ENCODE data around the gene TMUB1. TPM values are rescaled to one million over a fixed set of nuclear protein-coding genes. Genes with fewer than 3 reads are reported as not detected.

TMUB1 gene
- total RNA-seq, 1 experiment from 2014 or later: 44.2 TPM

DNA sequence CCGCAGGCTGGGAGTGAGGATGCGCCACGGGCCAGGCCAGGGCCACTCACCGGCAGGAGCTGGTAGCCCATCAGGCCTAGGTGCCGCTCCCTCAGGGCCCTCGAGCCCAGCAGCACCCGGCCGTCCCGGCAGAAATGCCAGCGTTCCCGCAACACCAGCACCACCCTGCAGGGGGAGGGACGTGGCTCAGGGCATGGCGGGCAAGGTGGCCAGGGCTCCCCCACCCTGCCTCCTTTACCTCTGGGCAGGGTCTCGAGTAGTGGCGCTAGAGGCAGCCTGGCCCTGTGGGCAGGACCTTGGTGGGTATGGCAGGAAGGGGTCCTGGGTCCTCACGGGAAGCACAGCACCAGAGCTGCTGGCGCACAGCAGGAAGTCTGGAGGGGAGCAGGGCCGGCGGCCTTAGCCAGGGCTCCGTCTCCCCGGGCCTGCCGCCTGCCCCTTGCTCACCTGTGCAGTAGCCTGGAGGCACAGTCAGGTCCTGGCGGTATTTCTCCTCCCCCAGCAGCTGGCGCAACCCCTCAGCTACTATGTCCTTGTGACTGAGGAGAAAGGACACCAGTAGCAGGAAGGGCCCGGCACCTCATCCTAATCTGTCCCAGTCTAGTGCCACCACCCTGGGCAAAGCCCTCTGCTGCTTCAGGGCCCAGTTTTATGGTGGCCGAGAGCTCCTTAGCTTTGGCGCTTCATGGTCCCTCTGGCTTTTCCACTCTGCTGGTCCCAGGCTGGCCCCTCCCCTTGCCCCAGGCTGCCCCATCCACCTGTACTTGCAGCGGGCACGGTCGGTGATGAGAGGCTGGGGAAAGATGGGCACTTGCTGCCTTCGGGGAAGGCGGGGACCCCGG is 6.2 kb downstream of the TMUB1 start:
- Histone ChIP-seq H3K27ac (no peak overlapping the region), H3K36me3 (peaks cover 37% of the 10 kb centered on the region)
- DNase-seq: no peak

DNA sequence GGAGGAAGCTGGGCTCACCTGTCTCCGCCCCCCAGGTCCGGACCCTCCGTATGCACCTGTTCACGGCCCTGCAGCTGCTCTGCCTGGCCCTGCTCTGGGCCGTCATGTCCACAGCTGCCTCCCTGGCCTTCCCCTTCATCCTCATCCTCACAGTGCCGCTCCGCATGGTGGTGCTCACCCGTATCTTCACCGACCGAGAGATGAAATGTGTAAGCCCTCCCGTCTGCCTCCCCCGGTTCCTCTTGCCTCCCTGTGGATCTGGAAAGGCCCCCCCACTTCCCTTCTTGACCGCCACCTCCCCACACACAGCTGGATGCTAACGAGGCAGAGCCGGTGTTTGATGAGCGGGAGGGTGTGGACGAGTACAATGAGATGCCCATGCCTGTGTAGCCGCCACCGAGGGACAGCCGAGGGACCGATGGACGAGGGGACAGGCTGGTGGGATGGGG is 7.3 kb downstream of the TMUB1 start:
- Histone ChIP-seq H3K4me1 (peaks cover 7% of the 10 kb centered on the region; the same call in 1 of the 2 replicates), H3K27ac (no peak overlapping the region), H3K27me3 (no peaks in the 10 kb centered on the region), H3K9me3 (replicated peaks) (no peaks in the 10 kb centered on the region), H3K4me3 (no peak overlapping the region), H3K36me3 (peaks cover 43% of the 10 kb centered on the region)
- DNase-seq: no peak

More for the DNA sequence above, 6.2 kb downstream of the TMUB1 start:
- Histone ChIP-seq H3K4me3 (no peak overlapping the region), H3K9me3 (replicated peaks) (no peaks in the 10 kb centered on the region), H3K4me1 (peaks cover 10% of the 10 kb centered on the region; the same call in 1 of the 2 replicates), H3K27me3 (no peaks in the 10 kb centered on the region)

DNA sequence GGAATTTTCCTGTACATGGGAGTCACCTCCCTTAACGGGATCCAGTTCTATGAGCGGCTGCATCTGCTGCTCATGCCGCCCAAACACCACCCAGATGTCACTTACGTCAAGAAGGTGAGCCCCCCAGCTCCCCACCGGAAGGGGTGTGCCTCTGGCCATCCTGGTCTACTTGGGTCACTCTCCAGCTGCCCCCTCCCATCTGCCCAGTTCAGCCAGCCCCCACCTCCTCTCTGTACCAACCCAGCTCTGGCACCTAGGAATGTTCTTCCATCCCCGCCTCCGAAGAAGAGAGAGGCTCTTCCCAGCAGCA is 7.7 kb downstream of the TMUB1 start:
- no peak for DNase-seq
- H3K4me1 ChIP-seq: peaks cover 7% of the 10 kb centered on the region; the same call in 1 of the 2 replicates
- peaks cover 45% of the 10 kb centered on the region for H3K36me3 ChIP-seq
- H3K27ac ChIP-seq: no peak overlapping the region
- no peaks in the 10 kb centered on the region for H3K27me3 ChIP-seq
- no peaks in the 10 kb centered on the region for H3K9me3 ChIP-seq (replicated peaks)
- H3K4me3 ChIP-seq: no peak overlapping the region

DNA sequence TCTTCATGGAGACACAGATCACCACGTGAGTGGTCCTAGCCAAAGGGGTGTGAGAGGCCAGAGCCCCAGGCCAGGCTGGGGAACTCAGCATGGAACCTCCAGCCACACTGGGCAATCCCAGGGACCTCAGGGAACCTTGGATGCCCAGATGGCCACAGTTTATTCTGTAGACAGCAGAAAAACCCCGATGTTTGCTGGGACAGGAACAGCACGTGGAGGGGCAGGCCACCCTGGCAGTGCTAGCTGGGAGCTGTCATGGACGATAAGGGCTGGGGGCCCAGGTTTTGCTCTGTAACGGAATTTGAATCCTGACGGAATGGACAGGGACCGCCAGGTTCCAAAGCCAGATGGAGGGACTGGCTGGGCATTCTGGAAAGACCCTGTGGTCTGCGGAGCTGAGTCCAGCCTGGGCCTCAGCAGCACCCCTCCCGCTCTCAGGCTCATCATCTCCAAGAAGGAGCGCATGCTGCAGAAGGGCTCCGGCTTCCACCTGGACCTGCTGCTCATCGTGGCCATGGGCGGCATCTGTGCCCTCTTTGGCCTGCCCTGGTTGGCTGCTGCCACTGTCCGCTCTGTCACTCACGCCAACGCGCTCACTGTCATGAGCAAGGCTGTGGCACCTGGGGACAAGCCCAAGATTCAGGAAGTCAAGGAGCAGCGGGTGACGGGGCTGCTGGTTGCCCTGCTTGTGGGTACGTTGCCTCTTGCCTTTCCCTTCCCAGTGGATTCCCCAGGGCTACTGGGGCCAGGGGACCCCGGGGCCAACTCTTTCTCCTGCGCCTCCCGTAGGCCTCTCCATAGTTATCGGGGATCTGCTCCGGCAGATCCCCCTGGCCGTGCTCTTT is 8.3 kb downstream of the TMUB1 start:
- H3K4me1 ChIP-seq: peaks cover 7% of the 10 kb centered on the region; the same call in 1 of the 2 replicates
- H3K27me3 ChIP-seq: no peaks in the 10 kb centered on the region
- DNase-seq: no peak
- H3K9me3 ChIP-seq (replicated peaks): no peaks in the 10 kb centered on the region
- H3K27ac ChIP-seq: no peak overlapping the region
- H3K36me3 ChIP-seq: peaks cover 51% of the 10 kb centered on the region
- no peak overlapping the region for H3K4me3 ChIP-seq

DNA sequence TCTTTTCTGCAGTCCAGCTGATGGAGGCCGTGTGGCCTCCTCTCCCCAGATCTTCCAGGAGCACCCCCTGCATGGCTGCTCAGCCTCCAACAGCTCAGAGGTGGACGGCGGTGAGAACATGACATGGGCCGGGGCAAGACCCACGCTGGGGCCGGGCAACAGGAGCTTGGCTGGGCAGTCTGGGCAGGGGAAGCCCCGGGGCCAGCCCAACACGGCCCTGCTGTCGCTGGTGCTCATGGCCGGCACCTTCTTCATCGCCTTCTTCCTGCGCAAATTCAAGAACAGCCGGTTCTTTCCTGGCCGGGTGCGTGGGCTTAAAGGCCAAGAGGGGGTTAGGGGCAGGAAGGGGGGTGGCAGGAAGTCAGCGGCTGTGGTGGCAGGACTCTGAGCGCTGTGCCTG is 9.3 kb downstream of the TMUB1 start:
- Histone ChIP-seq H3K9me3 (replicated peaks) (no peaks in the 10 kb centered on the region), H3K27ac (no peak overlapping the region), H3K27me3 (no peaks in the 10 kb centered on the region), H3K4me1 (peaks cover under 1% of the 10 kb centered on the region; the same call in 1 of the 2 replicates), H3K4me3 (no peak overlapping the region), H3K36me3 (peaks cover 61% of the 10 kb centered on the region)
- no peak for DNase-seq

DNA sequence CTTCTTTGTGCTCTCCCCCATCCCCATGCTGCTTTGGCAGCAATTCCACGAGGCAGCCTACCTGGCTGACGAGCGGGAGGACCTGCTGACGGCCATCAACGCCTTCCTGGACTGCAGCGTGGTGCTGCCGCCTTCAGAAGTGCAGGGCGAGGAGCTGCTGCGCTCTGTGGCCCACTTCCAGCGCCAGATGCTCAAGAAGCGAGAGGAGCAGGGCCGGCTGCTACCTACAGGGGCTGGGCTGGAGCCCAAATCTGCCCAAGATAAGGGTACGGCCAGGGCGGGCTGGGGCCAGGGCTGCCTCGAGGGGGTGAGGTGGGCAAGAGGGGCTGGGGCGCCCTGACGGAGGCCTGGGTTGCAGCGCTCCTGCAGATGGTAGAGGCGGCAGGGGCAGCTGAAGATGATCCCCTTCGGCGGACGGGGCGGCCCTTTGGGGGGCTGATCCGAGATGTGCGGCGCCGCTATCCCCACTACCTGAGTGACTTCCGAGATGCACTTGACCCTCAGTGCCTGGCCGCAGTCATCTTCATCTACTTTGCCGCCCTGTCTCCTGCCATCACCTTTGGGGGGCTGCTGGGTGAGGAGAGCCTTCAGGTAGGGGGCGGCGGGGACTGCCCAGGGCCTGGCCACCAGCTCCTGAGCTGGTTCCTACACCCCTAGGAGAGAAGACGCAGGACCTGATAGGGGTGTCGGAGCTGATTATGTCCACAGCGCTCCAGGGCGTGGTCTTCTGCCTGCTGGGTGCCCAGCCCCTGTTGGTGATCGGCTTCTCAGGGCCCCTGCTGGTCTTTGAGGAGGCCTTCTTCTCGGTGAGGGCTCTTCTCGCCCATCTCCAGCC is 12.0 kb downstream of the TMUB1 start:
- no peaks in the 10 kb centered on the region for H3K27me3 ChIP-seq
- peaks cover 71% of the 10 kb centered on the region for H3K36me3 ChIP-seq
- no peak overlapping the region for H3K27ac ChIP-seq
- no peak for DNase-seq
- H3K4me1 ChIP-seq: peaks cover 16% of the 10 kb centered on the region
- no peak overlapping the region for H3K4me3 ChIP-seq
- H3K9me3 ChIP-seq (replicated peaks): no peaks in the 10 kb centered on the region

DNA sequence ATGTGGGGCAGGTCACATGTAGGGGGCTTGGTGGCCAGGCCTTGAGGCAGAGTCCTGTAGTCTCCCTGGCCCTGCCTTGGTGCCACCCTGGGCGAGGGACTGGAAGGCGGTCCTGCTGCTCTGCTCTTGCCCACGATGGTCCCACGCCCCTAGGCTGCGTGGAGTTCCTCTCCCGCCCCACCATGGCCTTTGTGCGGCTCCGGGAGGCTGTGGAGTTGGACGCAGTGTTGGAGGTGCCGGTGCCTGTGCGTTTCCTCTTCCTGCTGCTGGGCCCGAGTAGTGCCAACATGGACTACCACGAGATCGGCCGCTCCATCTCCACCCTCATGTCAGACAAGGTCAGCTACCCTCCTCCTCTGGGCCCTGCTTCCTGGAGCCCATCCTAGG is 12.7 kb downstream of the TMUB1 start:
- DNase-seq: no peak
- no peak overlapping the region for H3K27ac ChIP-seq
- peaks cover 68% of the 10 kb centered on the region for H3K36me3 ChIP-seq
- H3K4me3 ChIP-seq: no peak overlapping the region
- H3K4me1 ChIP-seq: peaks cover 16% of the 10 kb centered on the region
- no peaks in the 10 kb centered on the region for H3K27me3 ChIP-seq
- no peaks in the 10 kb centered on the region for H3K9me3 ChIP-seq (replicated peaks)

DNA sequence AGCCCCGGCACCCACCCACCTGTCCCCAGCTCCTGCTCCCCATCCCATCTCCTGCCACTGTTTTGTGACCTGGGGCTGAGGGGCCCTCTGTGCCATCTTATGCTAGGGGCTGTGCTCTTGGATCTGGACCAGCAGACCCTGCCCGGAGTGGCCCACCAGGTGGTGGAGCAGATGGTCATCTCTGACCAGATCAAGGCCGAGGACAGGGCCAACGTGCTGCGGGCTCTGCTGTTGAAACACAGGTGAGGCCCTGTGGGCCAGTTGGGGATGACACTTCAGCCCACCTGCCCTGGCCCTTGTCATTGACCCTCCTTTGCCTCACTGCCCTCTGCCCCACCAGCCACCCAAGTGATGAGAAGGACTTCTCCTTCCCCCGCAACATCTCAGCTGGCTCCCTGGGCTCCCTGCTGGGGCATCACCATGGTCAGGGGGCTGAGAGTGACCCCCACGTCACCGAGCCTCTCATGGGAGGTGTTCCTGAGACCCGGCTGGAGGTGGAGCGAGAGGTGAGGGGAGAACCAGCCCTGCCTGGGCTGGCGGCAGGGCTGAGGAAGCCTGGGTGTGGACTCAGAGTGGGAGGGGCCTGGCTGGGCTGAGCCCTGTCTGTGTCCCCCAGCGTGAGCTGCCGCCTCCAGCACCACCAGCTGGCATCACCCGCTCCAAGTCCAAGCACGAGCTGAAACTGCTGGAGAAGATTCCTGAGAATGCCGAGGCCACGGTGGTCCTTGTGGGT is 13.3 kb downstream of the TMUB1 start:
- DNase-seq: no peak
- no peak overlapping the region for H3K4me3 ChIP-seq
- no peak overlapping the region for H3K27ac ChIP-seq
- no peaks in the 10 kb centered on the region for H3K9me3 ChIP-seq (replicated peaks)
- peaks cover 16% of the 10 kb centered on the region for H3K4me1 ChIP-seq
- H3K27me3 ChIP-seq: no peaks in the 10 kb centered on the region
- peaks cover 69% of the 10 kb centered on the region for H3K36me3 ChIP-seq

DNA sequence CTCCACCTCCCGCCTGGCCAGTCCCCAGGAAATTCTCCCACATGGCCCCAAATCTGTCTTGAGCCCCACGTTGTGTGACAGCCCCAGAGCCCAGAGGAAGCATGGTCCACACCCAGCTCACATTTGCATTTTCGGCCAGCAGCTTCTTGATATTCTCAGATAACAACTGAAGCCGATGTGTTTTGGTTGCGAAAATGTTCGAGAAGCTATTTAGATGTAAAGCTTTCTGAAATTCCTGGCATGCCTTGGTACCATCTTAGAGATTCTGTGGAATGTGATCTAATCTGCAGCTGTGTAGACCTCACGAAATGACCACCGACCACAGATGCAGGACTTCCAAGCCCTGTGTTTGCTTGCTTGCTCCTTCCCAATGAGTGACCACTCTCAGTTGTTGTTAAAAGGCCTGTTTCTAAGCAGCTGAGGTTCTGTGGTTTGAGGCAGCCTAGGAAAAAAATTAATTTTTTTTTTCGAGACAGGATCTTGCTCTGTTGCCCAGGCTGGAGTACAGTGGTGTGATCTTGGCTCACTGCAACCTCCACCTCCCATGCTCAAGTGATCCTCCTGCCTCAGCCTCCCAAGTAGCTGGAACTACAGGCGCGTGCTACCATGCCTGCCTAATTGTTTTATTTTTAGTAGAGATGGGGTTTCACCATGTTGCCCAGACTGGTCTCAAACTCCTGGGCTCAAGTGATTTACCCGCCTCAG is 15.1 kb downstream of the TMUB1 start:
- Histone ChIP-seq H3K4me1 (peaks cover 16% of the 10 kb centered on the region), H3K4me3 (no peak overlapping the region), H3K27ac (peak overlapping the region; percentile 33), H3K27me3 (no peaks in the 10 kb centered on the region), H3K36me3 (peaks cover 64% of the 10 kb centered on the region), H3K9me3 (replicated peaks) (no peaks in the 10 kb centered on the region)
- peak; percentile 58 to 69 for DNase-seq

DNA sequence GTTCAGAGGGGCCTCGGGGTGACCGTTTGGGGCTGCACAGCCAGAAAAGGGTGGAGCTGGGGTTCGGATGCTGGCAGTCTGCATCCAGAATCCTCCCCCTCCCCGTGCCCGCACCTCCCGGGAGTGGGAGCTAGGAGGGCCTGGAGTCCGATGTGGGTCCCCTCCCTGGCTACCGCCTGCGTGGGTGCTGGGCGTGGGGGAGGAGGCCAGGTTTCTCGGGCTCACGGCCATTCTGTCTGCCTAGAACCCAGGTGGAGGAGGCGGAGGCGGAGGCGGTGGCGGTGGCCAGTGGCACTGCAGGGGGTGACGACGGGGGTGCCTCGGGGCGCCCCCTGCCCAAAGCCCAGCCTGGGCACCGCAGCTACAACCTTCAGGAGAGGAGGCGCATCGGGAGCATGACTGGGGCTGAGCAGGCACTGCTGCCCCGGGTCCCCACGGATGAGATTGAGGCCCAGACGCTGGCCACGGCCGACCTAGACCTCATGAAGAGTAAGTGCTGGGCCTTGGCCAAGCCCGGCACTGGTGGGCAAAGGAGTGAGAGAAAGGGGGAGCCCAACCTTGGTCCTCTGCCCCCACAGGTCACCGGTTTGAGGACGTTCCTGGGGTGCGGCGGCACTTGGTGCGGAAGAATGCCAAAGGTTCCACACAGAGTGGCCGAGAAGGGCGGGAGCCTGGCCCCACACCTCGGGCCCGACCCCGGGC is 16.9 kb downstream of the TMUB1 start:
- H3K27me3 ChIP-seq: no peaks in the 10 kb centered on the region
- no peak for DNase-seq
- peaks cover 53% of the 10 kb centered on the region for H3K36me3 ChIP-seq
- peaks cover 16% of the 10 kb centered on the region for H3K4me1 ChIP-seq
- H3K9me3 ChIP-seq (replicated peaks): no peaks in the 10 kb centered on the region
- no peak overlapping the region for H3K27ac ChIP-seq
- no peak overlapping the region for H3K4me3 ChIP-seq

DNA sequence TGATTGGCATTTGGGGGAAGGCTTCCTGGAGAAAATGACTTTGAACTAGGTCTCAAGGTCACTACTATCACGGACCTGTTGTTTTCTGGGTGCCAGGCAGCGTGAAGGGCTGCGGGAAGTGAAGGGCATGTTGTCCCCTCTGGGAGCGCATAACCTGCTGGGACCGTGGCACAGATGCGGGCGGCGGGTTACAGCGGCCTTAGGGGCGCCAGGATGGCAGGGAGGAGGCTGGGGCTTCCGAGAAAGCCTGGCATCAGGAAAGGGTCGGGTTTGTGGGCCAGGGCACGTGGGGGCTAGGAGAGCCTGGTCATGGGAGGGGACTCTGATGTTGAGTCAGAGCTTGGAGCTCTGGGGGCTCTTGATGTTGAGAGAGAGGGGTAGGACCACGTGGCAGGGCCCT is 17.8 kb downstream of the TMUB1 start:
- DNase-seq: no peak
- no peak overlapping the region for H3K27ac ChIP-seq
- no peaks in the 10 kb centered on the region for H3K27me3 ChIP-seq
- H3K36me3 ChIP-seq: peaks cover 47% of the 10 kb centered on the region
- H3K9me3 ChIP-seq (replicated peaks): no peaks in the 10 kb centered on the region
- H3K4me3 ChIP-seq: no peak overlapping the region
- H3K4me1 ChIP-seq: peaks cover 20% of the 10 kb centered on the region

DNA sequence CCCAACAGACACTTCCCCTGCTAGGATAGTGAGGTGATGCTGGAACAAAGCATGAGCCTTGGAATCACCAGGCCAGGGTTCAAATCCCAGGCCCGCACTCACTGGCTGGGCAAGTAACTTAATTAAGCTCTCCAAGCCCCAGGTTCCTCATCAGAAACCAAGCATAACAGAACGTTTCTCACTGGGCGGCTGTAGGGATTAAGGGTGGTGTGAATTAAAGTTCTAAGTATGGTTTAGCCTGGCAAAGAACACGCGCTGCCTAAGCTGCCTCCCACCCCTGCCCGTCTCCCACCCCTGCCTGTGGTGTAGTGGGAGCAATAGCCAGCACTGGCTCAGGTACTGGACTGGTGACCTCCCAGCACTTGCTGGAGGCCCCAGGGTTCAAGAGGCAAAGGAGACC is 18.3 kb downstream of the TMUB1 start:
- H3K4me1 ChIP-seq: peaks cover 20% of the 10 kb centered on the region
- no peak overlapping the region for H3K4me3 ChIP-seq
- no peak for DNase-seq
- no peaks in the 10 kb centered on the region for H3K9me3 ChIP-seq (replicated peaks)
- no peaks in the 10 kb centered on the region for H3K27me3 ChIP-seq
- peaks cover 42% of the 10 kb centered on the region for H3K36me3 ChIP-seq
- no peak overlapping the region for H3K27ac ChIP-seq

DNA sequence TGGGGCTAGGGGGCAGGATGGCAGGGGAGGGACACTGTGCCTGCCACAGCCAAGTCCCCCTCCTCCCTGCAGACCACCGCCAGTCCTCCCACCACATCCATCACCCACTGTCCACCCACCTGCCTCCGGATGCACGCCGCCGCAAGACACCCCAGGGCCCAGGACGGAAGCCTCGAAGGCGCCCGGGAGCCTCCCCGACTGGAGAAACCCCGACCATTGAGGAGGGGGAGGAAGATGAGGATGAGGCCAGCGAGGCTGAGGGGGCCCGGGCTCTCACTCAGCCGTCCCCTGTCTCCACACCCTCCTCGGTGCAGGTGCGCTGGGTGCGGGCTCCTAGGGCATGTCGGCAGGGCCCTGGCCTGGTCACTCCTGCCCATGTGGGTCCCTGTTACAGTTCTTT is 18.8 kb downstream of the TMUB1 start:
- Histone ChIP-seq H3K27me3 (no peaks in the 10 kb centered on the region), H3K9me3 (replicated peaks) (no peaks in the 10 kb centered on the region), H3K4me3 (no peak overlapping the region), H3K4me1 (peaks cover 20% of the 10 kb centered on the region), H3K27ac (no peak overlapping the region), H3K36me3 (peaks cover 36% of the 10 kb centered on the region)
- no peak for DNase-seq
